NCI-H226 (cell line): ENCODE results near the gene DCC.

Experiments
- DNase-seq: peaks from one replicate; pipeline ENCODE4 v3.0.0-alpha.2; 2015

DCC gene

DNA sequence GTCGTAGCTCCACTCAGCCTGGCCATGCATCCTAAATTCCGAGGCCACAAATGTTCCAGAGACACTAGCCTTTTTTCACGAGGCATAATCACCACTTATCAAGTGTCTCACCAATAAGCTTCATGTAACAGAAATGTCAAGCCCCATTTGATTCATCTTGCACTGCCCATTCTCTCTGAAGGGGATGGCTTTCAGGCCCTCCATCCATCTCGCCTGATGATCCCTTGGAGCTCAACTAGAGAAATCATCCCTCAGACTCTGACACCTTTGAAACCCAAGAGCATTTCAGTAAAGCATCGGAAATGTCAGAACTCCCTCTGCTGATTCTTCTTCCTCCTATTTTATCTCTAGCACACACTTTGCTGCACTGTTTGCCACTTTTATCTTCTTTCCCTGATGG, 91.7 kb downstream of the DCC start:
- DNase-seq = no peak

GRCh38 chr18:52433797-52434196, 93.8 kb downstream of the DCC start:
- DNase-seq = no peak

DNA sequence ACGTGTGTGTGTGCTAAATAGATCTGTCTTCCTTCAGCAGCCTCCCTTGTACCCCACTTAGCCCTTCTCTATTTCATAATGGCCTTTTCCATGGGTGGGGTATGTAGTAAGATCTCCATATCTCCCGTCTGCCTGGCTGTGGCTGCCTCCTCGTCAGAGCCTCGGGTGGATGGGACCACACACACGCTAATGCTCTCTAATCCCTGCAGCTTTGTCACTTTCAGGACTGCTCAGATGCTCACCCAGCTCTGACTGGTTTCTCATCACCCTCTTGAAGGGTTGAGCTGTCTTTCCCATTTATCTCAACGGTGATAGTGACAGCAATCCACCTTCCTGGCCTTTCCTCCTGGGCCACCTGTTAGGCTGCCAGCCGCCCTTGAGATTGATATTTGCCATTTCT, 95.3 kb downstream of the DCC start:
- no peak for DNase-seq

- DNase-seq = no peak
Measured at GRCh38 chr18:52437161-52437560, 97.2 kb downstream of the DCC start.

- no peak for DNase-seq
Measured at GRCh38 chr18:52439457-52439856, 99.5 kb downstream of the DCC start.

GRCh38 chr18:52441794-52442193, 101.8 kb downstream of the DCC start:
- DNase-seq = no peak

DNA sequence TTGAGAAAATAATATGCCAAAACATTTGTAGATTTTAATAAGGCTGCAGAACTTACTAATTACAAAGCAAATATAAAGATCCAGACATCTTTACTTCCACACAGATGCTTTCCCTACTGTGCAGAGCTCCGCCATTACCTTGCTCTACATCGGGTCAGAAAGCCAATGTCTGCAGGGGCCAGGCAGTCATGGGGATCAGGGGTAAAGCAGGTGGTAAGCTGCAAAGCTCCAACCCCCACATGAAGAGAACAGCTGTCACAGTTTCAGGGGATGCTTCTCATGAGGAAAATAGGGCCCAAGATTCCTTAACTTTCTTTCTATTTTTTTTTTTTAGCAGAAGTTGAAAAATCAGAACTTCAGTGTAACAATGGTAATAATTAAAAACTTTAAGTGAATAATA, 102.7 kb downstream of the DCC start:
- no peak for DNase-seq

GRCh38 chr18:52451256-52451655, 111.3 kb downstream of the DCC start:
- DNase-seq = no peak

- no peak for DNase-seq
Measured at GRCh38 chr18:52451851-52452250, 111.9 kb downstream of the DCC start.

DNA sequence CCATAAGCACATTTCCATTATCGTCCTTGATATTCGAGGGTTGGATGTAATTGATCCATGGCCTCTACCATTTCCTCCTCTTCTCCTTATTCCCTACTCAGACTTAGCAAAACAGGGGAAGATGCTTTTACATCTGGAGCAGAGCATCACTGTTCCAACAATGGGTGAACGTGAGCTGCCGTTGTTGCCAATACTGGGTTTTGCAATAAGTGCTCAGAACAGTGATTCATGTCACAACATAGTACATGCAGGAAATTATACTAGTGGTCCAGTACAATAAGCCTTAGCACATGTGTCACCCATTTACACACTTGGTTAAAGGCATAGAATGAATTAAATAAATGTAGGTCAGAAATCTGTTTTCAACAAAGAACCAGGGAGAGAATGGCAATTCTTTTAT, 112.4 kb downstream of the DCC start:
- no peak for DNase-seq

DNA sequence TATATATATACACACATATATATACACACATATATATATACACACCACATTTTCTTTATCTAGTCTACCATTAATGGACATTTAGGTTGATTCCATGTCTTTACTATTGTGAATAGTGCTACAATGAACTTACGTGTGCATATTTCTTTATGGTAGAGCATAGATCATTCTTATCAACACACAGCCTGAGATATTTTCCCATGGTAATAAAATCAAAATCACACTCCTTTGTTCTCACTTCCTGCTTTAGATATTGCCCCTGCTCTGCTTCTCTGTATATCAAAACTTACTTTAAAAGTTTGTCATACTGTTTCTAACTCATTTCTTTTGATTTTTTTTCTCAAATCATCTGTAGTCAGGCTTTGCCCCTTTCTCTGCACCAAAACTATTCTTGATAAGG, 119.9 kb downstream of the DCC start:
- DNase-seq = no peak

DNA sequence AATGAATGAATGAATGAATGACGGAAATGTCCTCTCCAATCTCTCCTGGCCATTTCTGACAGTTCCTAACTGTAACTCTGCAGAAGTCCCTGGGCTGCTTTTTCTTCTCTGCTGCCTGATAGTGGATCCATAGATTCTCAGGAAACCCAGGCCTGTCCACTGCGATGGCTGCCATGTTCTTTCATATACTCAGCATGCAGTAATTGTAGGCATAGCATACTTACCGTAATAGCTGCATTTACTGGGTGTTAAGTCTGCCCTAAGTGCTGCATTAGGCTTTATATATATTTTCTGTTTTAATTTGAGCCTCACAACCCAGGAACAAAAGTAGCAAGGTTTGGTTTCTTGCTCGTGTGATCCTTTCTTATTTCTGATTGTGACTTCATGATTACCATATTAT, 122.9 kb downstream of the DCC start:
- DNase-seq = no peak

- DNase-seq = no peak
Measured at GRCh38 chr18:52465391-52465790, 125.4 kb downstream of the DCC start.

DNA sequence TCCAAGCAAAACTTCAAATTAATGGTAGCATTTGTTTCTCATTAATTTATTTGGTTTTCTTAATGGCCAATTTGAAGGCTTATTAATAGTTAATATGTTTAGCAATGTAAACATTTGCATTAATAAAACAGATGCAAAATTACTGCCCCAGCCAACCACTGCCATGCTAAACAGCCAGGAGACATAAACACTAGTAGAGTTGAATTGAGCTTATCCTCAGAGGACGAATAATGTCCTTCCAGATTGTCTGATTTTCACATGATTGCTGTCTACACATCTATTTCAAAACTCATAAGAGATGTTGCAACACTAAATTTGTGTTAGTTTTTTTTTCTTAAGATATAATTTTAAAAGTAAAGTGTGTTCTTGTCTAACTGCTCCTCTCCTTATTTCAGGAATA, 128.5 kb downstream of the DCC start:
- no peak for DNase-seq

DNA sequence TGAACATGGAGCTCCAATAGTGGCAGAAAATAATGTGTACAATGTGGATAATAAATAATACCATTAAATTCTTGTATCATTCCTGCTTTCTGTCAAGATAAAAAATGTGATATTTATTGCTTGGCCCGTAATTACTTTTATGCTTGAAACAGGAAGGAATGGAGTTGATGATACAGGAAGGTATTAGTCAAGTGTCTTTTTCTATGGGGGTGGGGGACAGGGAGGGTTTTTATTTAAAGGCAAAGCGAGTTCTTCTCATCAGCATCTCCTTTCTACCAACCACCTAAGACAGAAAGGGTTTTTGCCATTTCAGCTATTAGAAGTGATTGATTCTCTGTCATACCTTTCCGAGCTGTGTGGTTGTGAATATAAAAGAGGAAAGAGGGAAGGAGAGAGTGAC, 135.3 kb downstream of the DCC start:
- no peak for DNase-seq

GRCh38 chr18:52481116-52481515, 141.1 kb downstream of the DCC start:
- no peak for DNase-seq

DNA sequence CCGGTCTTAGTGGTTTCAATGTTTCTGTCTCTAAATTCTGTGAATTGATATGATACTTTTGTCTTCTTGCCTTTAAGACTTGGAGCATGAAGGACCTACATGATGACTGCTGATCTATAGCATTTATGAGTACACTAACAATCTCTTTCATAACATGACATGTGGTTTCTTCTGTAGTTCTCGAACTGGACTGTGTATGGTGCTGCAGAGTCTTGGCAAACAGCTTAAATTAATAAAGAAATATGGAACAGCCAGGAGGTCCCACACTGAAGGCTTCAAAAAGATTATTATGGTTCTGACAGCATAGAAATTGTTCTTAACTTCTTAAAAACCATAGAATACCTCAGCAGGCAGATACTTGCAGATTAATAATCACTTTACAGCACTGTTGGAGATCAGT, 145.0 kb downstream of the DCC start:
- no peak for DNase-seq

DNA sequence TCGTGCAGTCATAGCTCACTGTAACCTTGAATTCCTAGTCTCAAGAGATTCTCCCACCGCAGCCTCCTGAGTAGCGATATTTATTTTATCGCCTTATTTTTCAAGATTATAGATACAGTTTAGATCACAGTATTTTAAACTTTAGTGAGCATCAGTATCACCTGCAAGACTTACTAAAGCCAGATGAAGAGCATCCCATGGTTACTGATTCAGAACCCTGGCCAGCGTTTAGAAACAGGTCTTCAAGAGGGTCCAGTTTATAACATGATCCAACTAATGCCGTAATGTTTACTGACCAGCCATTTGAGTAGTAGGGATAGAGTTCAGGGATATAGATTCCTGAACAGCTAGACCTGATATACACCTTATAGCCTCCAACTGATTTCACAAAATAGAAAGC, 146.1 kb downstream of the DCC start:
- DNase-seq = no peak

DNA sequence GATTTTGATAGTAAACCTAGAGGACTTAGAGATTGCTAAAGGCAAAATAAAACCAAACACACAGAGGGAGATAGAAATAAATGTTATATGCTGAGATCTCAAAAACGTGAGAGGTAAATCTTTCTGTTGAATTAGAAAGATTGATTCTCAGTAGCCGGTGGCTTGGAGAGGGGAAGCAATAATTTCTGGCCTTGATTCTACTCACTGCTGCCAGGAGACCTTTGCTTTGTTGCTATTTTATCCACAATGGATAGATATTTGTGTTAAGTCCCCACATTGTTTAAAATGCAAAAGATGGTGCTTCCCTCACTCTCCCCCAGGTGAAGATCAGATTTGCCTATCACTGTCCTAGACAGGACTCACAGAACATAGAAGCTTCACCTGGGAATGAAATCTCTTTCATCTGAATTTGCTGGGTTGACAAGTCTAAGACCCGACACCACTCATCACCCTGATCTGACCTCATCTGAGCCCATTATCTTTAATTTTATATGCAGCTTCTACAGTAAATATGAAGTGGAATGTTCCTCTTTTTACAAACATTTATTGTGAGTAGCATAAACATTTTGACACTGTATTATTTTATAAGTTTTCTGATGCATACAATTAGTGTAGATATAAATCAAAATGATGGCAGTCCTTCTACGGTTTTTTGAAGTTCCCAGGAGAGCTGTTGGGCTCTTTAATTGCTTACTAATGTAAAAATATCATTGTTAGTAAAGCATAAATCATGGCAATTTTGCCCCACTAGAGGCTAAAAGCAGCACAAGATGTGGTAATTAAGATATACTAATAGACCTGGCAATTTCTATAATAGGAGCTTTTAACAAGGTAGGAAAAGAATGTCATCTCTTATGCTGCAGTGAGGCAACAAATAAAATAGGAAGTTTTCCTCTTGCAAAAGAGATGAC, 149.7 kb downstream of the DCC start:
- no peak for DNase-seq

- no peak for DNase-seq
Measured at GRCh38 chr18:52496426-52496825, 156.4 kb downstream of the DCC start.

DNA sequence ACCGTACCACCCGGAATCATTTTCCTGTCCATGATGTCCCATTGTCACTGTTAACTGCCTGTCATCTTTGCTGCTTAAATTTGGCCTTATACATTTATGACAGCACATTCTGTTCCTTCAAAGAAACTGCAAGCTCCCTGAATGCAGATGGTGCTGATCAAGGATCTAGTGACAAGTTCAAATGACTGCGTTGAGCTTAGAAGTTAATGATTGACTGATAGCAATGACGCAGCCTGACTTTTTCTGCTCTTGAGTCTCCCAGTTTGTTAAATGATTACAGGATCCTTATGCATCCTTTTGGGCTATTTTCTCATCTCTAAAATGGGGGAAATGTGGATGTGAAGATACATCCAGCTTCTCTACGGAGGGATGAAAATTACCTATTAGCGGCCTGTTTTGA, 159.0 kb downstream of the DCC start:
- DNase-seq = no peak

DNA sequence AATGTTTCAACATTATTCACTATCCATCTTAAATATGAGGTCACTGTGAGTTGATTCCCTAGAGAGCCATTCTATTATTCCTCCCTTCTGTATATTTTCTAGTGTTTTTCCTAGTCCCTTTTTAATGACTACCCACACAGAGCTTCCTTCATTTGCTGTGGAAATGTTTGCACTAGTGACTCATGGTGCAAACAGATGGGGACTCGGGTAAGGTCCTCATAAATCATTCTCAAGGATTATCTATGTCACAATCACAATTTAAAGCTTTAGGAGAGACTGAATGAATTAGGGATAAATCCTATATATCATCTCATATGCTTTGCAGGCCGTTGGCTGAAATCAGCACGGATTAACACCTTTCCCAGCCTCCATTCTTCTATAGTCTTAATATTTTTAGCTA, 159.6 kb downstream of the DCC start:
- DNase-seq = no peak

GRCh38 chr18:52504589-52504988, 164.6 kb downstream of the DCC start:
- no peak for DNase-seq

DNA sequence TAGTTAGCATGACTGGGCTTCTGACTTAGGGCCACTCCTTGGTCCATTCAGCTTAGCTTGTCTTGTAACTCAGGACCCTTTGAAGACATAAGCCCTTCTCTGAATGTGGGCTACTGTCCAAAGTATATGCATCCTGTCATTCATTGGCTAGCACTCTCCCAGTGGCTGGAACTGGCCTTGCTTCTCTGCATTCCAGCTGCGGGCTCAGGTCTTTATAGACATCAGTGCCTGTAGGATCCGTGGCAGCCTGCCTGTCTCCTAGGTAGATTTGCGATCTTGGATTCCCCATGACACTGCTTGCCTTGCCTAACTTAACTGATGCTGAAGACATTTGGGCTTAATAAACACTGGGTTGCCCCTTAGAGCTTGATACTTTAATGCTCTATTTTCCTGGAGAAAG, 170.1 kb downstream of the DCC start:
- no peak for DNase-seq

- no peak for DNase-seq
Measured at GRCh38 chr18:52518086-52518485, 178.1 kb downstream of the DCC start.
